GM12878 (cell line): ENCODE measurements around the gene LMX1A. TPM values are rescaled to one million over a fixed set of nuclear protein-coding genes. Genes with fewer than 3 reads are reported as not detected.

Experiments used
- ATAC-seq: fragments of 200-7000 bp; cut with Tn5 transposase; 3 replicates; pipeline ENCODE4 v1.9.1; 2020; ENCODE audit warnings: mild to moderate bottlenecking, moderate library complexity
- BruUV-seq: library from RNA; stranded (reverse); fragments of 400-500 nt; replicated peaks from 2 replicates; lab custom pipeline; 2021; lab: Mats Ljungman, UMichigan
- CTCF ChIA-PET: fragments of 300-600 bp; sonication (Branson Sonifier 250); formaldehyde crosslinking; extraction: SDS; loops from one replicate; lab custom pipeline; 2021; ENCODE audit warnings: inconsistent platforms; lab: Yijun Ruan, JAX
- POLR2A ChIA-PET: fragments of 350-600 bp; formaldehyde crosslinking; extraction: SDS; loops from one replicate; lab custom pipeline; 2021; ENCODE audit warnings: inconsistent platforms; lab: Charles Lee
- RAD21 ChIA-PET: fragments of 300-600 bp; sonication (Branson Sonifier 250); formaldehyde crosslinking; loops from one replicate; lab custom pipeline; 2023; ENCODE audit warnings: antibody characterized with exemption; ENCODE audit not compliant: unreplicated experiment; lab: Charles Lee
- SMC1A ChIA-PET: fragments of 300-600 bp; sonication (Branson Sonifier 250); formaldehyde crosslinking; loops from one replicate; lab custom pipeline; 2023; ENCODE audit not compliant: unreplicated experiment, uncharacterized antibody; lab: Charles Lee
- DNase-seq: peaks from one replicate; pipeline ENCODE4 v3.0.0-alpha.2; 2011; ENCODE audit warnings: low read depth, low spot score
- FAIRE-seq: peaks from 3 replicates; lab custom pipeline; 2011; peaks lifted over from hg19 to GRCh38; lab: Jason Lieb, UNC
- H2AFZ ChIP-seq: 2 replicates; pipeline ENCODE4 v1.6.0; 2011; ENCODE audit warnings: low read depth, low read length, control low read depth; ENCODE audit not compliant: control insufficient read depth
- H3K27ac ChIP-seq: 2 replicates; pipeline ENCODE4 v1.5.1; 2011; ENCODE audit warnings: control low read depth; ENCODE audit not compliant: control insufficient read depth, insufficient read depth
- H3K27me3 ChIP-seq, 2 experiments: replicated peaks in 1 of 2; 2 replicates each; pipeline versions ENCODE4 v1.6.0 to v1.6.1; 2011; ENCODE audit warnings: low read length in 1 of 2; ENCODE audit not compliant: control insufficient read depth in 2 of 2, insufficient read depth in 2 of 2
- H3K36me3 ChIP-seq, 2 experiments: 2 replicates each; pipeline ENCODE4 v1.5.1; 2011; ENCODE audit warnings: low read length in 1 of 2; ENCODE audit not compliant: control insufficient read depth in 2 of 2, insufficient read depth in 2 of 2
- H3K4me1 ChIP-seq: 2 replicates; pipeline ENCODE4 v1.6.1; 2011; ENCODE audit warnings: mild to moderate bottlenecking, low read length, moderate library complexity, mixed read lengths; ENCODE audit not compliant: control insufficient read depth, insufficient read depth
- H3K4me2 ChIP-seq: 2 replicates; pipeline ENCODE4 v1.6.0; 2011; ENCODE audit warnings: control low read depth; ENCODE audit not compliant: control insufficient read depth, insufficient read depth
- H3K4me3 ChIP-seq: fragments of 200-600 bp; sonication (generic); 2 replicates; pipeline ENCODE4 v1.5.1; 2016
- H3K79me2 ChIP-seq: 2 replicates; pipeline ENCODE4 v1.6.0; 2011; ENCODE audit warnings: low read length; ENCODE audit not compliant: control insufficient read depth, insufficient read depth
- H3K9ac ChIP-seq: 2 replicates; pipeline ENCODE4 v1.8.0; 2011; ENCODE audit warnings: low read length, control low read depth, mixed read lengths; ENCODE audit not compliant: control insufficient read depth, insufficient read depth
- H3K9me3 ChIP-seq: replicated peaks from 3 replicates; pipeline ENCODE4 v1.5.1; 2011; ENCODE audit warnings: mild to moderate bottlenecking, low read length; ENCODE audit not compliant: control insufficient read depth, insufficient read depth
- H4K20me1 ChIP-seq: 2 replicates; pipeline ENCODE4 v1.6.0; 2011; ENCODE audit not compliant: control insufficient read depth, insufficient read depth
- CBX5 ChIP-seq: sonication (generic); IDR thresholded peaks from 2 replicates; pipeline ENCODE4 v1.6.1; 2016; ENCODE audit warnings: low read depth, moderate library complexity, mild to moderate bottlenecking, inconsistent platforms
- CREB1 ChIP-seq: IDR thresholded peaks from 2 replicates; pipeline ENCODE4 v1.6.1; 2012; ENCODE audit warnings: low read depth, mild to moderate bottlenecking, inconsistent platforms
- EED ChIP-seq: sonication (generic); IDR thresholded peaks from 2 replicates; pipeline ENCODE4 v1.6.1; 2016; ENCODE audit warnings: antibody characterized with exemption, low read depth
- NFXL1 ChIP-seq: fragments of 450-650 bp; IDR thresholded peaks from 2 replicates; pipeline ENCODE4 v1.6.1; 2017; ENCODE audit warnings: antibody characterized with exemption, mild to moderate bottlenecking, borderline replicate concordance
- NKRF ChIP-seq: fragments of 450-650 bp; conservative IDR thresholded peaks from 2 replicates; pipeline ENCODE4 v1.6.1; 2017; ENCODE audit warnings: mild to moderate bottlenecking, moderate library complexity
- PBX3 ChIP-seq: IDR thresholded peaks from 2 replicates; pipeline ENCODE4 v1.6.1; 2011; ENCODE audit warnings: mild to moderate bottlenecking, low read depth, low read length, moderate library complexity; ENCODE audit not compliant: insufficient replicate concordance
- POLR2AphosphoS2 ChIP-seq: IDR thresholded peaks from 2 replicates; pipeline ENCODE4 v1.6.1; 2011; ENCODE audit warnings: low read depth, mild to moderate bottlenecking, low read length, improper control_type of control experiment, moderate library complexity
- RELB ChIP-seq: fragments of 450-650 bp; IDR thresholded peaks from 2 replicates; pipeline ENCODE4 v1.6.1; 2017; ENCODE audit warnings: low read depth, mild to moderate bottlenecking, moderate library complexity
- RUNX3 ChIP-seq: IDR thresholded peaks from 2 replicates; pipeline ENCODE4 v1.6.1; 2012; ENCODE audit warnings: low read length, inconsistent platforms
- TAF1 ChIP-seq: IDR thresholded peaks from 2 replicates; pipeline ENCODE4 v1.6.1; 2011; ENCODE audit warnings: mild to moderate bottlenecking, low read depth, low read length, borderline replicate concordance
- TCF12 ChIP-seq: IDR thresholded peaks from 2 replicates; pipeline ENCODE4 v1.6.1; 2011; ENCODE audit warnings: low read depth, mild to moderate bottlenecking, low read length
- TCF3 ChIP-seq: IDR thresholded peaks from 2 replicates; pipeline ENCODE4 v1.6.1; 2012; ENCODE audit warnings: low read depth, mild to moderate bottlenecking, low read length, borderline replicate concordance; ENCODE audit not compliant: insufficient read depth
- ZNF274 ChIP-seq: IDR thresholded peaks from one replicate; pipeline ENCODE4 v1.8.0; 2011; ENCODE audit not compliant: insufficient read length, insufficient read depth
- in situ Hi-C: fragments of 300-500 bp; cut with MboI; formaldehyde crosslinking; loops from 9 replicates; pipeline ENCODE4 v1.14.3; 2018; ENCODE audit warnings: mixed read lengths
- intact Hi-C: fragments of 100-400 bp; cut with micrococcal nuclease; formaldehyde crosslinking; loops from one replicate; pipeline ENCODE4 v1.14.2; 2022; ENCODE audit not compliant: unreplicated experiment
- polyA plus RNA-seq, 11 experiments: library from polyadenylated mRNA; depleted of rRNA in 4 of 11; unstranded in 6 of 11; stranded (reverse) in 5 of 11; fragments of >200 nt; fragmentation: Nextera tagmentation in 4 of 11; fragmentation: Illumina TruSeq in 1 of 11; extraction: Ambion mirVana in 4 of 11; extraction: Trizol in 1 of 11; gene quantifications; 1 replicate in 1 of 11; 2 replicates in 10 of 11; pipeline versions ENCODE4 v1.2.1 to v1.2.3, GENCODE V29; 2011 to 2016; ENCODE audit warnings: inconsistent platforms in 2 of 11, missing spikeins in 2 of 11, low read depth in 1 of 11
- total RNA-seq, 4 experiments: library from RNA; depleted of rRNA in 3 of 4; stranded (reverse); fragments of >200 nt in 3 of 4; fragmentation: Illumina TruSeq in 1 of 4; extraction: Trizol in 1 of 4; gene quantifications; 2 replicates each; pipeline versions ENCODE4 v1.2.1 to v1.2.3, GENCODE V29; 2013 to 2021

The LMX1A gene
- total and polyA plus RNA-seq, 10 of the 15 experiments (the other 5 are each of a cell fraction or from before 2014, with no cell fraction given), result not detected

- no TSS peak for BruUV-seq
- intact Hi-C loops, result no loop called here
- no peak overlapping the region for H2AFZ ChIP-seq
- H3K36me3 ChIP-seq, result no peaks in the 10 kb centered on the region
- RAD21 ChIA-PET, result no interaction called here
- no peaks in the 10 kb centered on the region for H3K27me3 ChIP-seq
- H4K20me1 ChIP-seq, result no peaks in the 10 kb centered on the region
- no peak for TF ChIP-seq RUNX3
- TF ChIP-seq TCF12, result no peak
- no peak for TF ChIP-seq TAF1
- TF ChIP-seq NKRF, result no peak
- TF ChIP-seq RELB, result no peak
- no peak for TF ChIP-seq CBX5
- TF ChIP-seq NFXL1, result no peak
- TF ChIP-seq TCF3, result no peak
- TF ChIP-seq CREB1, result no peak
- TF ChIP-seq ZNF274, result no peak
- no peak for TF ChIP-seq EED
- no peak for TF ChIP-seq POLR2AphosphoS2
- no peak for TF ChIP-seq PBX3
- TF ChIP-seq, all 136 proteins: peak for 0
- Histone ChIP-seq H3K27ac (no peak overlapping the region), H3K79me2 (no peaks in the 10 kb centered on the region), H3K9me3 (no peaks in the 10 kb centered on the region), H3K9ac (no peak overlapping the region), H3K4me3 (no peak overlapping the region), H3K4me2 (no peak overlapping the region), H3K4me1 (no peaks in the 10 kb centered on the region)
- POLR2A ChIA-PET, result no interaction called here
- SMC1A ChIA-PET, result no interaction called here
- no peak for ATAC-seq
- FAIRE-seq, result no peak
- CTCF ChIA-PET, result no interaction called here
- DNase-seq, result no peak
- in situ Hi-C loops, result no loop called here
These were observed 140.3 kb downstream of the LMX1A start for GRCh38 chr1:165216254-165216653.
